Activated CD4-positive, alpha-beta T cell treated with anti-CD3 and anti-CD28 coated beads, Interleukin-2, Interleukin-6, amounts not matched to agents 100 ng/mL and 50 ng/mL, durations not matched to agents 16 hours and 8 hours (primary cell): ENCODE data around the gene PDCD4.
"Not testable (repeated sequence)": the region's sequence is repeated elsewhere in the genome, so short reads cannot be mapped to it uniquely, and the experiment has no call there.

Source experiments
- DNase-seq: peaks from one replicate; pipeline ENCODE4 v3.0.0-alpha.2; 2020

Gene PDCD4

GRCh38 chr10:110885932-110886674, 14.4 kb downstream of the PDCD4 start:
- no peak for DNase-seq

- DNase-seq, result no peak
Measured at GRCh38 chr10:110887560-110887959, 15.8 kb downstream of the PDCD4 start.

GRCh38 chr10:110892602-110893288, 21.0 kb downstream of the PDCD4 start:
- DNase-seq, result no peak

DNA sequence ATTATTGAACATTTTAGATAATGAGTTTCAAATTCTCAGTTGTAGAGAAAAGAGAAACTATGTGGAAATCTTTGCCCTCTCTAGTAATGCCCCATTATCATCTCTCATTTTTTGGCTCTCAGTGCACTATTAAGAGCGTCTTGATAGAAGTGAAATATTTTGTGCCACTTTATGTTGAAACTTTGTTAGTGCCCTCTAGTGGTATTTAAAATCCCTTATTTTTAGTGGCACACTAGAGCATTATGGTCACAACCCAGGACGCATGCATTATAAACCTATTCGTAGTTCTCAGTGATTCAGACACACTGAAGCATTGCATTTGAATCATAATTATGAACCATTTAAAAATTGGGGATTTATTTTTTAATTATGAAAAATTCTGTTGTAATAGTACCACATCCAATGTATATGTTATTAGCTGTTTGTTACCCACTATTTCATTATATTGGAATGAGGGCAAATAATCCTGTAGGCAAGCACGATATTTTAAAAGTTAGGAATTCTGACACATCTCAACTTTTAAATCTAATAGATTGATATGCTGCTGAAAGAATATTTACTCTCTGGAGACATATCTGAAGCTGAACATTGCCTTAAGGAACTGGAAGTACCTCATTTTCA, 21.9 kb downstream of the PDCD4 start:
- DNase-seq, result peak; percentile 66

DNA sequence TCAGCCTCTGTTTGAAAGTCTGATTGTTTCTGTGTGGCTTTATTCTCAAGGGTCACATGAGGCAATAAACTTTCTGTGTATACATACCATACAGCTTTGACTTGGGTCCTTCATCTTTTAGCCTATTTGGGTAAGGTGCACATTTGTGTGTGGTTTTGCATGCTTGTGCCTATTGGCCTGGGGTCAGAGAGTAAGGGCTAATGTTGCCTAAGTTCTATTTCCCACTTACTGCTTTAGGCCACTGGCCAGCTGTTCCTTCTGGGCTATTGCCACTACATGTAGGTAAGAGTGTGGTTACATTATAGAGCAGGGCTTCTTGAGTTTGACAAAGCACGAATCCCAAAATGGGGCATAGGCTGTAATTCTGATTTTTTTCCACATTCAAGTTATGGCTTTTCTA, 25.5 kb downstream of the PDCD4 start:
- no peak for DNase-seq

- DNase-seq, result no peak
Measured at GRCh38 chr10:110898391-110898790, 26.7 kb downstream of the PDCD4 start.

GRCh38 chr10:110900983-110901382, 29.3 kb downstream of the PDCD4 start:
- DNase-seq, result no peak

DNA sequence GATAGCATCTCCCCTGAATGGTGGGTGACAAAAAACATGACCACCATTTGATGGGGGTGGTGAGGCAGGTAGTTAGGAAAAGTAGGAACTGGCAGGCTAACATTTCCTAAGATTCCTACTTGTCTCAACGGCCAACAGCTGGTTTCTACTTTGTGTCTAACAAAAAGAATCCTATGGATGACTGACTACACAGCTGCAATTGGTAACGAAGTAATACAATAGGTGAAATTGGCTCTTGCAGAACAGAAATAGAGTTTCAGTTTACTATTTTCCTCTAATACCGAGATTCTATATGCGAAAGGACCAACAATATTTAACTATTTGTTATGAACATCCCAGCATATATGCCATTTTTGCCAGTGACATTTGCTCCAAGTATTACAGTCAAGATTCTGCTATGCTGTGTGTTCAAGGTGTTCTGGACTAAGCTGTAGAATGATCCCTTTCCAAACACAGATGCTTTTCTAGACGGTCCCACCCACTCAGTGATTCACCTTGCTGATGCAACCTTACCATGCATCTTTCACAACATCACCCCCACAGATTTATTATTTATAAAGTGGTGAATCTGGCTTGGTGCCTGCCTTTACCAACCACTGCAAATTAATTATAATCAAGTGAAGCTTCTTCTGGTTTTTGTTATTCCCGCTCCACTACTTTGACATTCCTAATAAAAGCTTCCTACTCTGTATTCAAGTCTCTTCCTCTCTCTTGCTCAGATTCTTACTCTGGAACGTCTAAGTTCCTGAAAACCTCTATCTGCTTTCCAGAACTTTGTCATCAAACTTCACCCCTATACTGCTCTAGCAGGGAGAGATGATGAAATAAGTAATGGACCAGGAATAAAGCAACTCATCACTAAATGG, 30.5 kb downstream of the PDCD4 start:
- DNase-seq, result peak; percentile 42

DNA sequence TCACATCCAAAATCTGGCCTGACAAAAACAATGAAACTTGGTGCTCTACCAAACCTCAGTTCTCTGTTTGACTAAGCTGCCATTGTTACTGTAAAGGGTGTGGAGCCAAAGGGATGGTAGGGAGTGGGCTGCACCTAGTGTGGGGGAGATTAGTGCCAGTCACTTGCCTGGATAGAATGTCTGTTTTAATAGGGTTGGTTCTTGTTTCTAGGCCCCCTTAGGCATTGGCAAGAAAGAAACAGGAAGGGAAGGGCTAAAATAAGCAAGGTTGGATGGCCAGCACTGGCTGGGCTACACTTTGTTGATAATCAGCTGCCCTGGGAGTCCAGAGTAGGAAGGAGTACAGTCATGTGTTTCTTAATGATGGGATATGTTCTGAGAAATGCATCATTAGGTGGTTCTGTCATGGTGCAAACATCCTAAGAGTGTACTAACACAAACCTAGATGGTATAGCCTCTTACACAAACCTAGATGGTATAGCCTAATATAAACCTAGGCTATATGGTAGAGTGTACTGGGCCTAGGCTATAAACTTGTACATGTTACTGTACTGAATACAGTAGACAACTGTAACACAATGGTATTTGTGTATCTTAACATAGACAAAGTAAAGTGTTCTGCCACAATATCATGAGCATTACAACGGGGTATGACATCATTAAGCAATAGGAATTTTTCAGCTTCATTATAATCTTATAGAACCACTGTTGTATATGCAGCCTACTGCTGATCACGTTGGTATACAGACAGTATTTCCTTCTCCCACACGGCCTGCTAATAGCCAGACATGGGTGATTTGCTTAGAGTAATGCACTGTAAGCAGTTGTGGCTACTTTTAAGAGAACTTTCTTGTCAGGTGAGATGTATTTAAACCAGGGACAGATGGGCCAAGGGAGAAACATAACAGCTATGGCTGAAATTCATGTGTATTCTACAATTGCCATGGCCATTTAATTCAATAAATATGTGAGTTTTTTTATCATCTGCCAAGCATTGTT, 31.9 kb downstream of the PDCD4 start:
- DNase-seq, result peak; percentile 73

DNA sequence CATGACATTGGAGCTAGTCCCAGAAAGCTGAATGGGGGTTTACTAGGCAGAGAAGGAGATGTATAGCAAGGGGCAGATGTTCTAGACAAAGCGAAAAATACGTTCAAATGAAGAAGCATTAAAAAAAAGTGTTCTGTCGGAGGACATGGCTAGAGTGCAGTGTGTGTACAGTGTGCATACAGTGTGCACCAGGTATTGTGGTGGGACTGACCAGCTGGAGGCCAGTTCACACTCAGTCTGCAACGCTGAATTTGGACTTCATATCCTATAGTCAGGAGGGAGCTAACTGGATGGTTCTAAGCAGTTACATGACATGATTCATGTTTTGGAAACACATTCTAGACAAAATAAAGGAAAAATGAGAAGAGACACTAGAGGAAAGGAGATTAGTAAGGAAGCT, 38.4 kb downstream of the PDCD4 start:
- no peak for DNase-seq

DNA sequence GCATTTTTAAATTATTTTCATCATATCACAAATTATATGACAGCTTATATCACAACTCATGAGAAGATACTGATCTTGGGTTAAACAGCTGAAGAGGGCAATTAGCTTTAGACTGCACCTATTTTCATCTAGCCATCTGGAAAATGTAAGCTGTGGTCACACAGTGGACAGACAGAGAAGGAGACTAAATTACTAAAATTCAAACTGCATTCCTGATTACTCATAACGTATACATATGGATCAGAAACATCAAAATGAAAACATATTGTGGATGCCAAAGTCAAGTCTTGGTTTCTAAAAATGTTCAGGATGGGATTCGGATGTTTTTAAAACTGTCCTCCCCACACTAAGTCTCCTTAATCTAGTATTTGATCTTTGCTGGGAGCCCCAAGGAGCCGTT, 40.6 kb downstream of the PDCD4 start:
- no peak for DNase-seq

- no peak for DNase-seq
Measured at GRCh38 chr10:110914431-110914830, 42.7 kb downstream of the PDCD4 start.

DNA sequence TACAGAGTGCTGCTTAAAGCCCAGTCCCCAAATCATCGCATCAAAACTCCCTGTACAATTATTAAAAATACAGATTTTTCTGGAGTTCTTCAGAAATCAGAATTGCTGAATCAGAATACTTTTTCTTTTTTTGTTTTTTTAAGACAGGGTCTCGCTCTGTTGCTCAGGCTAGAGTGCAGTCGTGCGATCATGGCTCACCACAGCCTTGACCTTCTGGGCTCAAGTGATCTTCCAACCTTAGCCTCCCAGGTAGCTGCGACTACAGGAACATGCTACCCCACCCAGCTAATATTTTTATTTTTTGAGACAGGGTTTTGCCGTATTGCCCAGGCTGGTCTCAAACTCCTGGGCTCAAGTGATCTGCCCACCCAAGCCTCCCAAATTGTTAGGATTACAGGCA, 43.3 kb downstream of the PDCD4 start:
- DNase-seq, result no peak

DNA sequence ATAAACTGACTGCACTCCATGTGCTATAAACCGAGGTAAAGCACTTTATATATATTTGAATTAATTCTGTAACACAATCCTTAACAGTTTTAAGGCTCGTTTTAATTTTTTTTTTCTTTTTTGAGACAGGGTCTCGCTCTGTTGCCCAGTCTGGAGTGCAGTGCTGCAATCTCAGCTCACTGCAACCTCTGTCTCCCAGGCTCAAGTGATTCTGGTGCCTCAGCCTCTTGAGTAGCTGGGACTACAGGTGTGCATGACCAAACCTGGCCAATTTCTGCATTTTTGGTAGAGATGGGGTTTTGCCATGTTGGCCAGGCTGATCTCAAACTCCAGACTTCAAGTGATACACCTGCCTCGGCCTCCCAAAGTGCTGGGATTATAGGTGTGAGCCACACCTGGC, 43.9 kb downstream of the PDCD4 start:
- DNase-seq, result not testable (repeated sequence)

GRCh38 chr10:110916554-110917346, 45.0 kb downstream of the PDCD4 start:
- no peak for DNase-seq

- peak; percentile 95 for DNase-seq
Measured at GRCh38 chr10:110918269-110918642, 46.5 kb downstream of the PDCD4 start.

DNA sequence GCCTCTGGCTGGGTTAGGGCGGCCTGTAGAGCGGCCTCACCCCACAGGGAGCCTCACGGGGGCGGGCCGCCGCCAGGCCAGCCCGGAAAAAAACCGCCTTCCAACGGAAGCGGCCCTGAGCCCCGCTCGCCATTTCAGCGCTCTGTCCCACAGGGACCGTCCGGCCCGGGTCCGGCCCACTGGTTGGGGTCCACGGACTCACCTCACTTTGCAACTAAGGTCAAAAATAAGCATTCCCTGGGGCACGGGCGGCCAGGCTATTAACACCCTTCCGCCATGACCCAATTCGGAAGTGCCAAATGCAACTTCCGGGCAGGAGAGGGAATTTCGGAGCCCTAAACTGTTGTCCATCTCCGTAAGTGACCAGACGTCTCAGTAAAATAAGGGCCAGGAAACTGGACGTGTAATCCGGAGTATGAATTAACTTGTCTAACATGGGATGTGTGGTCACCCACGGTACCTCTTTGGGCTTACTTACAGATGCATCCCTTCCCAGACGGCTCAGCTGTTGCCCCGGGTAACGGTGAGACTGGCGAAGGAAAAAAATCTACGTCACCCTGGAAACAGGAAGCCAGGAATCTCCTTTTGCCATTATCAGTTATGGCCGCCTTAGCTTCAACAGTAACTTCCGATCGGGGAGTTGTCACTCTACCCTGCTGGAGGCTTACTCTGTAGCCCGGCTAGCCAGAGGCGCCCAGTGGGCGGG, 47.1 kb downstream of the PDCD4 start, which contains the start of gene BBIP1:
Gene BBIP1, minus strand, starts transcription at position 538 of the 706 bp plus-strand sequence. CDS start 1,023 bp downstream, outside the sequence.
- DNase-seq, result no peak

GRCh38 chr10:110919349-110919931, 47.7 kb downstream of the PDCD4 start, which contains the start of gene SHOC2:
Gene SHOC2 (plus strand): TSS chr10:110919604. CDS start chr10:110964359, 44,755 bp downstream.
- peak; percentile 99 for DNase-seq
